ENCODE measurements around the gene EDA2R. TPM values are rescaled to one million over a fixed set of nuclear protein-coding genes. Genes with fewer than 3 reads are reported as not detected.

EDA2R gene
- total and polyA plus RNA-seq, 9 of the 15 experiments (the other 6 are each of a cell fraction or from before 2014, with no cell fraction given) = 0.03 to 0.08 (median 0.05) TPM; not detected in 5

- TF ChIP-seq ZBED1 (IDR thresholded peaks at IDR 0.05) (no peak), ZBTB2 (IDR thresholded peaks at IDR 0.05) (no peak), ZNF79 (CRISPR knock-in tag; IDR thresholded peaks at IDR 0.05; ENCODE audit: low read depth) (no peak), CCAR2 (IDR thresholded peaks at IDR 0.05; ENCODE audit: low read depth, low read length) (no peak), BRF2 (IDR thresholded peaks at IDR 0.05; ENCODE audit: borderline replicate concordance, insufficient read depth, insufficient read length) (no peak), ZKSCAN8 (CRISPR knock-in tag; IDR thresholded peaks at IDR 0.05) (no peak)
Observed at GRCh38 chrX:66616944-66617343, 21.9 kb downstream of the EDA2R start (continued).

GRCh38 chrX:66602381-66602938, 36.4 kb downstream of the EDA2R start:
- no peaks in the 10 kb centered on the region for H3K27me3 ChIP-seq (ENCODE audit: control insufficient read depth in 2 of 2, insufficient read depth in 2 of 2, low read length in 2 of 2)
- no peak for ATAC-seq
- H3K9ac ChIP-seq (ENCODE audit: insufficient read depth in 1 of 2, low read depth in 2 of 2, low read length in 2 of 2) = no peak overlapping the region
- H3K27ac ChIP-seq (ENCODE audit: extremely low read depth, low read depth, low read length) = no peak overlapping the region
- CTCF ChIA-PET (ENCODE audit: low intra/inter-chr PET ratio) = interaction anchor here (0.6 kb wide), 1 partner anchor 369 kb away, joined by 3 read pairs; no protein-coding TSS in a partner anchor
- no peaks in the 10 kb centered on the region for H3K9me3 ChIP-seq (replicated peaks; ENCODE audit: control insufficient read depth, insufficient read depth, low read depth, low read length)
- no peaks in the 10 kb centered on the region for H3K79me2 ChIP-seq (ENCODE audit: control insufficient read depth, insufficient read depth, low read length)
- no peak overlapping the region for H3K4me3 ChIP-seq
- H4K20me1 ChIP-seq (replicated peaks; ENCODE audit: control insufficient read depth, insufficient read depth, low read length) = no peaks in the 10 kb centered on the region
- H3K4me2 ChIP-seq (ENCODE audit: insufficient read depth, low read length) = no peak overlapping the region
- no peak for DNase-seq (ENCODE audit: extremely low read depth in 1 of 4, low spot score in 3 of 4)
- H3K9me1 ChIP-seq (ENCODE audit: control insufficient read depth, insufficient read depth, low read length) = no peaks in the 10 kb centered on the region
- no peaks in the 10 kb centered on the region for H3K4me1 ChIP-seq (replicated peaks in 1 of 2; ENCODE audit: control insufficient read depth in 2 of 2, insufficient read depth in 2 of 2, low read length in 2 of 2)
- no TSS peak for BruUV-seq (replicated peaks)
- POLR2A ChIA-PET = no interaction called here
- intact Hi-C loops (cut with micrococcal nuclease) = no loop called here
- FAIRE-seq = no peak
- WGBS (ENCODE audit: insufficient coverage, low coverage, missing lambda C conversion rate) = 0% methylated on average over 1 of the region's 1 CpG
- no peak for TF ChIP-seq TCF3 (CRISPR knock-in tag; IDR thresholded peaks at IDR 0.05)
- no peak for TF ChIP-seq DPF2 (IDR thresholded peaks at IDR 0.05)
- no peak for TF ChIP-seq ZNF239 (CRISPR knock-in tag; IDR thresholded peaks at IDR 0.05)
- no peak for TF ChIP-seq CREB5 (CRISPR knock-in tag; IDR thresholded peaks at IDR 0.05)
- TF ChIP-seq ATF4 (CRISPR knock-in tag; IDR thresholded peaks at IDR 0.05) = no peak
- no peak for TF ChIP-seq ZSCAN32 (CRISPR knock-in tag; IDR thresholded peaks at IDR 0.05)
- no peak for TF ChIP-seq MED1 (CRISPR knock-in tag; IDR thresholded peaks at IDR 0.05; ENCODE audit: borderline replicate concordance)
- TF ChIP-seq ZNF583 (CRISPR knock-in tag; IDR thresholded peaks at IDR 0.05) = no peak
- TF ChIP-seq ELF2 (CRISPR knock-in tag; IDR thresholded peaks at IDR 0.05) = no peak
- H2AFZ ChIP-seq (ENCODE audit: low read depth, low read length) = no peak overlapping the region
- in situ Hi-C loops (cut with MboI) = no loop called here
- no peaks in the 10 kb centered on the region for H3K36me3 ChIP-seq (ENCODE audit: control insufficient read depth, insufficient read depth, low read length)
